Stomach (tissue), 9 donors: ENCODE data around the gene MARCHF9. TPM values are rescaled to one million over a fixed set of nuclear protein-coding genes. Genes with fewer than 3 reads are reported as not detected.

Source experiments
- DNase-seq, 2 donors: peaks; one replicate each; pipeline versions ENCODE4 v3.0.0 to v3.0.0-alpha.2; 2013 to 2019
- H3K27ac ChIP-seq, 5 donors: fragments of 200-600 bp in 4 of 5; sonication (generic) in 4 of 5; one replicate each; pipeline ENCODE4 v1.5.1; 2013 to 2019; ENCODE audit warnings: mild to moderate bottlenecking in 1 of 5, moderate library complexity in 1 of 5
- H3K27me3 ChIP-seq, 3 donors: fragments of 200-600 bp; sonication (generic); one replicate each; pipeline ENCODE4 v1.5.1; 2017 to 2019; ENCODE audit warnings: mixed run types in 1 of 3
- H3K36me3 ChIP-seq, 4 donors: fragments of 200-600 bp; sonication (generic); 1 replicate in 3 of 4; 2 replicates in 1 of 4; pipeline ENCODE4 v1.5.1; 2016 to 2019
- H3K4me1 ChIP-seq, 4 donors: fragments of 200-600 bp; sonication (generic); one replicate each; pipeline ENCODE4 v1.5.1; 2016 to 2019
- H3K4me3 ChIP-seq, 4 donors: fragments of 200-600 bp; sonication (generic) in 3 of 4; one replicate each; pipeline ENCODE4 v1.5.1; 2016 to 2019; ENCODE audit warnings: mild to moderate bottlenecking in 1 of 4
- H3K9me3 ChIP-seq, 4 donors: fragments of 200-600 bp; sonication (generic); one replicate each; pipeline ENCODE4 v1.5.1; 2016 to 2019
- CTCF ChIP-seq, 7 experiments: fragments of 450-650 bp in 4 of 7; fragments of 200-600 bp in 3 of 7; sonication (generic) in 3 of 7; IDR thresholded peaks; one replicate each; pipeline ENCODE4 v1.5.1; 2016 to 2019; ENCODE audit warnings: antibody characterized with exemption in 7 of 7, control low read depth in 2 of 7, mild to moderate bottlenecking in 1 of 7
- EP300 ChIP-seq: sonication (generic); formaldehyde crosslinking; IDR thresholded peaks from one replicate; pipeline ENCODE4 v1.6.1; 2017; ENCODE audit warnings: antibody characterized with exemption
- POLR2A ChIP-seq, 4 donors: fragments of 450-650 bp; IDR thresholded peaks; one replicate each; pipeline ENCODE4 v1.6.1; 2016; ENCODE audit warnings: antibody characterized with exemption in 4 of 4, control low read depth in 2 of 4, mild to moderate bottlenecking in 1 of 4, moderate library complexity in 1 of 4
- POLR2AphosphoS5 ChIP-seq, 3 donors: sonication (generic); formaldehyde crosslinking; IDR thresholded peaks; one replicate each; pipeline ENCODE4 v1.6.1; 2016; ENCODE audit warnings: antibody characterized with exemption in 3 of 3
- WGBS, 5 donors: extraction: QIAGEN DNeasy Blood & Tissue Kit in 3 of 5; methylation state at CpG; one replicate each; pipeline versions ENCODE4 v1.1.5 to v1.1.7; 2013 to 2018; 5-methylcytosine and 5-hydroxymethylcytosine counted together
- intact Hi-C: fragments of 100-400 bp; cut with DNase I; formaldehyde crosslinking; loops from one replicate; pipeline ENCODE4 v1.15.1; 2023; ENCODE audit warnings: low total_unique reads
- polyA plus RNA-seq, 3 donors: library from polyadenylated mRNA; stranded (reverse); fragments of 200-250 nt; gene quantifications; one replicate each; pipeline ENCODE4 v1.2.3, GENCODE V29; 2013
- total RNA-seq, 5 donors: library from RNA; depleted of rRNA; stranded (reverse); fragments of >200 nt; gene quantifications; one replicate each; pipeline versions ENCODE4 v1.1.0 to v1.2.3, GENCODE V29; 2014 to 2016
- donor health status: healthy with polysubstance abuse.
- donor health status: Bipolar disorder and iron deficiency.
- donor health status: healthy.

The MARCHF9 gene
- total and polyA plus RNA-seq, 8 donors: 1.0 to 16.0 (median 8.8) TPM

GRCh38 chr12:57782243-57782607 is 27.3 kb downstream of the MARCHF9 start:
- TF ChIP-seq POLR2AphosphoS5 (IDR thresholded peaks at IDR 0.05) (no peak), POLR2A (IDR thresholded peaks at IDR 0.05) (no peak), CTCF (IDR thresholded peaks at IDR 0.05) (no peak)
- Histone ChIP-seq H3K4me1 (peaks cover 8 to 32% (median 20%) of the 10 kb centered on the region in 4 donors), H3K9me3 (no peaks in the 10 kb centered on the region), H3K27me3 (no peaks in the 10 kb centered on the region), H3K27ac (peak overlapping the region in 3 of 5 donors; percentile 77 to 85 (median 85)), H3K4me3 (peak overlapping the region; percentile 76 to 99 (median 96)), H3K36me3 (peaks cover 15 to 35% (median 34%) of the 10 kb centered on the region in 4 donors)
- 9 to 14% (median 10%) methylated on average over 4 of the region's 4 CpGs for WGBS, 5 donors
- peak in 1 of 2 donors; percentile 28 for DNase-seq
- intact Hi-C loops: no loop called here

GRCh38 chr12:57782608-57783465 is 27.9 kb downstream of the MARCHF9 start, which contains the start of gene TSFM:
Gene TSFM, plus strand, starts transcription at chr12:57782787. Its CDS starts 15 bp downstream, at chr12:57782802.
- H3K4me1 ChIP-seq: peaks cover 8 to 32% (median 20%) of the 10 kb centered on the region in 4 donors
- peak; percentile 92 to 98 (median 93) for TF ChIP-seq POLR2AphosphoS5 (IDR thresholded peaks at IDR 0.05)
- TF ChIP-seq CTCF (IDR thresholded peaks at IDR 0.05): peak in 6 of 7 experiments; percentile 86 to 99 (median 90)
- TF ChIP-seq EP300: peak; percentile 36
- TF ChIP-seq POLR2A (IDR thresholded peaks at IDR 0.05): peak in 1 of 4 donors; percentile 5
- 0 to 1% (median 1%) methylated on average over 41 to 45 of the region's 45 CpGs for WGBS, 5 donors
- H3K4me3 ChIP-seq: peak within 1 kb of the TSS; percentile 76 to 99 (median 96)
- H3K9me3 ChIP-seq: no peaks in the 10 kb centered on the region
- peak within 1 kb of the TSS; percentile 43 to 85 (median 77) for H3K27ac ChIP-seq
- DNase-seq: peak; percentile 96 to 98
- intact Hi-C loops: no loop called here
- peaks cover 15 to 42% (median 40%) of the 10 kb centered on the region in 4 donors for H3K36me3 ChIP-seq
- H3K27me3 ChIP-seq: no peaks in the 10 kb centered on the region

- H3K36me3 ChIP-seq: peaks cover 18 to 47% (median 46%) of the 10 kb centered on the region in 4 donors
- no peaks in the 10 kb centered on the region for H3K9me3 ChIP-seq
- no peaks in the 10 kb centered on the region for H3K27me3 ChIP-seq
- no peak for TF ChIP-seq EP300
- no peak for TF ChIP-seq POLR2A (IDR thresholded peaks at IDR 0.05)
- TF ChIP-seq CTCF (IDR thresholded peaks at IDR 0.05): no peak
- TF ChIP-seq POLR2AphosphoS5 (IDR thresholded peaks at IDR 0.05): no peak
- H3K4me1 ChIP-seq: peaks cover 8 to 32% (median 20%) of the 10 kb centered on the region in 4 donors
- H3K27ac ChIP-seq: peak overlapping the region in 3 of 5 donors; percentile 76 to 85 (median 85)
- WGBS, 5 donors: 79 to 85% (median 81%) methylated on average over 12 of the region's 12 CpGs
- H3K4me3 ChIP-seq: peak overlapping the region; percentile 76 to 99 (median 96)
- DNase-seq: no peak
- intact Hi-C loops: no loop called here
These were observed 28.5 kb downstream of the MARCHF9 start for GRCh38 chr12:57783466-57783801.

- H3K36me3 ChIP-seq: peaks cover 20 to 52% (median 50%) of the 10 kb centered on the region in 4 donors
- 86 to 89% (median 87%) methylated on average over 11 of the region's 11 CpGs for WGBS, 5 donors
- no peaks in the 10 kb centered on the region for H3K27me3 ChIP-seq
- TF ChIP-seq EP300: no peak
- no peak for TF ChIP-seq CTCF (IDR thresholded peaks at IDR 0.05)
- TF ChIP-seq POLR2A (IDR thresholded peaks at IDR 0.05): no peak
- H3K4me3 ChIP-seq: peak overlapping the region; percentile 76 to 99 (median 96)
- H3K27ac ChIP-seq: no peak overlapping the region
- no peaks in the 10 kb centered on the region for H3K9me3 ChIP-seq
- no peak for DNase-seq
- H3K4me1 ChIP-seq: peaks cover 8 to 32% (median 20%) of the 10 kb centered on the region in 4 donors
- intact Hi-C loops: no loop called here
These were observed 29.0 kb downstream of the MARCHF9 start for GRCh38 chr12:57783861-57784260.
